AG04449 (cell line): ENCODE data around the gene MYH16.
"Not testable (repeated sequence)": the region's sequence is repeated elsewhere in the genome, so short reads cannot be mapped to it uniquely, and the experiment has no call there.

Experiments
- CTCF ChIA-PET: fragments of 350-600 bp; formaldehyde crosslinking; extraction: SDS; loops from one replicate; lab custom pipeline; 2021; ENCODE audit warnings: antibody characterized with exemption; lab: Yijun Ruan, JAX
- POLR2A ChIA-PET: fragments of 400-600, 350-600 bp; formaldehyde crosslinking; extraction: SDS; loops from one replicate; lab custom pipeline; 2020; ENCODE audit warnings: antibody characterized with exemption, inconsistent platforms; lab: Yijun Ruan, JAX
- DNase-seq: peaks from one replicate; pipeline ENCODE4 v3.0.0-alpha.2; 2010; ENCODE audit warnings: low read depth, low spot score
- H3K4me3 ChIP-seq: 2 replicates; pipeline ENCODE4 v1.5.1; 2011; ENCODE audit warnings: low read depth, mild to moderate bottlenecking, control low read depth, low read length
- CTCF ChIP-seq: IDR thresholded peaks from one replicate; pipeline ENCODE4 v1.5.1; 2011; ENCODE audit warnings: mild to moderate bottlenecking, moderate library complexity, low read length, control low read depth, inconsistent platforms; ENCODE audit not compliant: insufficient read depth; ENCODE audit errors: missing control alignments

MYH16 gene

DNA sequence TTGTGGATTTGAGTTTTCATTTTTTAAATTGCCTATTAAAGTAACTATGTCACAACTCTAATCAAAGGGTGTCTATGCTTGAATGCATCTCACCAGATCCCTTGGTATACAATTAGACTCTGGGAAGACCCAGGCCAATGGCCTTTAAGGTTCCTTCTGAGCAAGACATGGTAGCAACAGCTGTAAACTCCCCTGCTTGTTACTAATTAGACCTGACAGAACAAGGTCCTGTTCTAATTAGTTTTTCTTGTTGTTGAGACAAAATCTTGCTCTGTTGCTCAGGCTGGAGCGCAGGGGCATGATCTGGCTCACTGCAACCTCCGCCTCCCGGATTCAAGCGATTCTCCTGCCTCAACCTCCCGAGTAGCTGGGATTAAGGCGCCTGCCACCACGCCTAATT lies 2.9 kb downstream of the MYH16 start:
- no peak for DNase-seq
- ChIA-PET POLR2A (no interaction called here), CTCF (interaction anchor here (1.3 to 2.4 kb wide), 3 partner anchors 35 to 234 kb away, joined by 5 to 8 read pairs (median 6); no protein-coding TSS in a partner anchor)
- no peak for TF ChIP-seq CTCF
- H3K4me3 ChIP-seq, result no peak overlapping the region

- CTCF ChIA-PET, result interaction anchor here (1.2 kb wide), 1 partner anchor 35 kb away, joined by 3 read pairs; no protein-coding TSS in a partner anchor
- POLR2A ChIA-PET, result no interaction called here
- no peak for TF ChIP-seq CTCF
- DNase-seq, result no peak
- no peak overlapping the region for H3K4me3 ChIP-seq
Observed at GRCh38 chr7:99278180-99278579, 5.5 kb downstream of the MYH16 start.

DNA sequence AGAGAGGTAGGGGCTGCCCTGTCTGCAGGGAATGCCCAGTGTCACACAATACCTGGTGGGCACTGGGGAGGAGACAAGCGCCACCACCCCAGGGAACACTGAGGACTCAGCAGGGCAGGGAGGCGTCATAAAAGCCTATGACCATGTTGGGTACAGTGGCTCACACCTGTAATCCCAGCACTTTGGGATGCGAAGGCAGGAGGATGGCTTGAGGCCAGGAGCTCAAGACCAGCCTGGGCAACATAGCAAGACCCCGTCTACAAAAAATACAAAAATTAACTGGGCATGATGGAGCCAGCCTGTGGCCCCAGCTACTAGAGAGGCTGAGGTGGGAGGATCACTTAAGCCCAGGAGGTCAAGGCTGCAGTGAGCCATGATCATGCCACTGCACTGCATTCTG lies 11.5 kb downstream of the MYH16 start:
- H3K4me3 ChIP-seq, POLR2A ChIA-PET, DNase-seq: not testable (repeated sequence)
- CTCF ChIA-PET, result interaction anchor here (1.0 kb wide), 1 partner anchor 26 kb away, joined by 3 read pairs; no protein-coding TSS in a partner anchor

DNA sequence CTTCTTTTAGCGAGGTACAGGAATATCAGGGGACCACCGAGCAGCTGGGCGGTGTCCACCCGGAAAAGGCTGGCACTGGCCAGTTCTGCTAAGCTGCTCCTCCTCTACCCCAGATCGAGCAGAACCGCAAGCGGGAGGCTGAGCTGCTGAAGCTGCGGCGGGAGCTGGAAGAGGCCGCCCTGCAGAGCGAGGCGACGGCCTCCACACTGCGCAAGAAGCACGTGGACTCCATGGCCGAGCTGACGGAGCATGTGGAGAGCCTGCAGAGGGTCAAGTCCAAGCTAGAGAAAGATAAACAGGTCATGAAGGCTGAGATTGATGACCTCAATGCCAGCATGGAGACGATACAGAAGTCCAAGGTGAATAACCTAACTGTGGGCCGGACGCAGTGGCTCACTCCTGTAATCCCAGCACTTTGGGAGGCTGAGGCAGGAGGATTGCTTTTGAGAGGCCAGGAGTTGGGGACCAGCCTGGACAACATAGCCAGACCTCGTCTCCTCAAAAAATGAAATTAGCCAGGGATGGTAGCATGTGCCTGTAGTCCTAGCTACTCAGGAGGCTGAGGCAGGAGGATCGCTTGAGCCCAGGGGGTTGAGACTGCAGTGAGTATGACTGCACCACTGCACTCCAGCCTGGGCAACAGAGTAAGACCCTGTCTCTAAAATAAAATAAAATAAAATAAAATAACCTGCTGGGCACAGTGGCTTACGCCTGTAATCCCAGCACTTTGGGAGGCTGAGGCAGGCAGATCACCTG lies 15.3 kb downstream of the MYH16 start:
- CTCF ChIA-PET, result interaction anchor here (3.0 kb wide), 1 partner anchor 248 kb away, joined by 6 read pairs; no protein-coding TSS in a partner anchor
- POLR2A ChIA-PET, result interaction anchor here (1.0 kb wide), 1 partner anchor 209 kb away, joined by 4 read pairs; no protein-coding TSS in a partner anchor
- H3K4me3 ChIP-seq, result no peak overlapping the region
- no peak for TF ChIP-seq CTCF
- DNase-seq, result no peak

DNA sequence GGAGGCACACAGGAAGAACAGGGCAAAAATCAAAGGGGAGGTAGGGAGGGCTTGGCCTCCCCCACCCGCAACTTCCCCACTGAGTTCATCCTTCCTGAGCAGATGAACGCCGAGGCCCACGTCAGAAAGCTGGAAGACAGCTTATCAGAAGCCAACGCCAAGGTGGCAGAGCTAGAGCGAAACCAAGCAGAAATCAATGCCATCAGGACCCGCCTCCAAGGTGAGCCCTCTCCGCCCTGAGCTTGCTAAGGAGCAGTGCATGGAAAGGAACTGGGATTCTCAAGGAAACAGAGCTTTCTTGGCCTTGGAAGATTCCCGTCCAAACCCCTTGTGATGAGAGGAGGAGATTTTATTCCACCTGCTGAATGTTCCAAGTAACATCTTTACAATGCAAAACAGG lies 16.5 kb downstream of the MYH16 start:
- CTCF ChIA-PET, result interaction anchor here (1.0 to 1.5 kb wide), 3 partner anchors 15 to 24 kb away, joined by 3 to 4 read pairs (median 3); no protein-coding TSS in a partner anchor

DNA sequence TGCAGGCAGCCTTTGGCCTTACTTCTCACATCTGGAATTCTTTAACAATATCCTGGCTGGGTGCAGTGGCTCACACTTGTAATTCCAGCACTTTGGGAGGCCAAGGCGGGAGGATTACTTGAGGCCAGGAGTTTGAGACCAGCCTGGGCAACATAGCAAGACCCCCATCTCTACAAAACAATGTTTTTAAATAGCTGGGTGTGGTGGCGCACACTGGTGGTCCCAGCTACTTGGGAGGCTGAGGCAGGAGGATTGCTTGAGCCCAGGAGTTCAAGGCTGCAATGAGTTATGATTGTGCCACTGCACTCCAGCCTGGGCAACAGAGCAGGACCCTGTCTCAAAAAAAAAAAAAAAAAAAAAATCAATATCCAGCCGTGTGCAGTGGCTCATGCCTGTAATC lies 17.5 kb downstream of the MYH16 start:
- CTCF ChIA-PET, result interaction anchor here (1.5 kb wide), 1 partner anchor 16 kb away, joined by 3 read pairs; no protein-coding TSS in a partner anchor
- H3K4me3 ChIP-seq, DNase-seq, POLR2A ChIA-PET: not testable (repeated sequence)

More for the DNA sequence above, 16.5 kb downstream of the MYH16 start:
- no peak overlapping the region for H3K4me3 ChIP-seq
- POLR2A ChIA-PET, result no interaction called here
- no peak for TF ChIP-seq CTCF
- DNase-seq, result no peak

DNA sequence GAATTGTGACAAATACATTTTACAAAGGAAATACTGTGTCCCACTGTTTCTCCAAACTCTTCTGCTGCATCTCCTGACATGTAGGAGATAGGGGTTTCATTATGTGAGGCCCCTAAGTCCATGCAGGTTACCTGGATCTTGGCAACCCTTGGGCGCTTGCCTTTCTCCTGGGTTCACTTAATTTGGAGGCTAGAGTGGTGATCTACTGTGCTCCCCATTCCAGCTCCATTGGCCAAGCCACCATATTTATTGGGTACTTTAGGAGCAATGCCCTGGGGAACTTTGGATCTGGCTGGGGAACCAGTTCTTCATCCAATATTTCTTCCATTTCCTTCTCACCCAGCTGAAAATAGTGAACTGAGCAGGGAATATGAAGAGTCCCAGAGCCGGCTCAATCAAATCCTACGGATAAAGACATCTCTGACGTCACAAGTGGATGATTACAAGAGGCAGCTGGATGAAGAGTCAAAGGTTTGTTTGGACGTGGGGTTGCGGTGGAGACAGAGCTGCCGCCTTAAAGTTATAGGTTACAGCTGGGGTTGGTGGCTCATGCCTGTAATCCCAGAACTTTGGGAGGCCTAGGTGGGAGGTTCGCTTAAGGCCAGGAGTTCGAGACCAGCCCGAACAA lies 18.5 kb downstream of the MYH16 start:
- POLR2A ChIA-PET, result no interaction called here
- no peak for TF ChIP-seq CTCF
- DNase-seq, result no peak
- H3K4me3 ChIP-seq, result no peak overlapping the region
- CTCF ChIA-PET, result interaction anchor here (0.8 to 1.1 kb wide), 3 partner anchors 22 to 250 kb away, joined by 3 read pairs; no protein-coding TSS in a partner anchor
